Right lung (tissue), 5 donors: Measurements from ENCODE around the gene ARHGAP24. TPM values are rescaled to one million over a fixed set of nuclear protein-coding genes. Genes with fewer than 3 reads are reported as not detected.

Experiments
- DNase-seq, 2 donors: peaks; one replicate each; pipeline ENCODE4 v3.0.0-alpha.2; 2013
- polyA plus RNA-seq, 5 donors: library from polyadenylated mRNA; unstranded; fragments of 120-200 nt; gene quantifications; one replicate each; pipeline versions ENCODE4 v1.2.1 to v1.2.3, GENCODE V29; 2013; ENCODE audit warnings: inconsistent platforms in 1 of 5, low replicate concordance in 1 of 5; ENCODE audit not compliant: insufficient read length in 5 of 5, insufficient read depth in 1 of 5

ARHGAP24 gene
- polyA plus RNA-seq, 5 donors, result 19.9 to 37.9 (median 26.8) TPM

DNA sequence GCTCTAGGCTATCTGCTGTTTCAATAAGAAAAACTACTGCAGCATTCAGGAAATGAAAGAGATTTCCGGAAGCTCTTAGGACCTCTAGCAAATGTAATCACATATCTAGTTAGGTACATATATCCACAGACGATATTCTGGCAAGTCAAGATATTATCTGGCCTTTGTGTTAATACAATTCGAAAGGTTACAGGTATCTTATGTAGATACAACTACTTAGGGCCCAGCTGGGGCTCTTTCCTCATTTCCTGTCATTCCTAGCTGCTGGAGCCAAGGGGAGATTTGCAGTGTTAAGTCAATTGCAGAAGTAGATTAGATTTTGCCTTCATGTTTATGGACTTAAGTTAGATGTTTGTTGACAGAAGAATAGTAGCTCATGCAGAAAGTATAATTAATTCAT lies 299.5 kb downstream of the ARHGAP24 start:
- DNase-seq, result no peak

GRCh38 chr4:85776096-85776495 lies 301.1 kb downstream of the ARHGAP24 start:
- no peak for DNase-seq

- no peak for DNase-seq
Measured at GRCh38 chr4:85776579-85776978, 301.6 kb downstream of the ARHGAP24 start.

DNA sequence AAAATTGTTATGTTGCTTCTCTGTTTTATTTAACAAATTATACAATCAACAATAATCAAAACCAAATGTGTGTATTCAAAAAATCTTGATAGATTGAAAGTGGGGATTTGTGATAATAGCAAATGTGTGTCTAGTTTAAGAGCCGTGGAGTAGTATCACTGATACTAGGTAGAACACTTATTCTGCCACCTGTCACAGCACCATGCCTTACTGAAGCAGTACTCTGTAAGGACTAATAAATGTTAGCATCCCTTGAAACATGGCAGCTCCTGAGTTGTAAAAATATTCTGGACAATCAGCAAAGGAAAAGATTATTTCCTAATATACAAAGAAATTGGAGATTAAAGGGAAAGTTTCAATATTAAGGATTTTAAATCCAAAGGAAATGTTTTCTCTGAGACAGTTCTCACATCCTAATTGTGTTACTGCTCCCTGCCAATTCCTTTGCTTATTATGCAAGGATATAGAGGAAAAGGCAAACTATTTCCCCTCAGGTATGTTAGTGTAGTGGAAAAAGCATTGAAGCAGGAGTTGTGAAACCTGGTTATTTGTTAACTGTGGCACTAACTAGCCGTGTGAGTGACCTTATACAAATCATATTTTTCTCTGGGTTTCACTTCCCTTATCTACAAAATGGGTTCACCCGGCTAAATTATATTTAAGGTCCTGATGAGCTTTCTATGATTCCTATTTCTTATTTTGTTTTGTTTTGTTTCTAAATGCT lies 303.1 kb downstream of the ARHGAP24 start:
- DNase-seq, result no peak

GRCh38 chr4:85778632-85779131 lies 303.7 kb downstream of the ARHGAP24 start:
- no peak for DNase-seq

DNA sequence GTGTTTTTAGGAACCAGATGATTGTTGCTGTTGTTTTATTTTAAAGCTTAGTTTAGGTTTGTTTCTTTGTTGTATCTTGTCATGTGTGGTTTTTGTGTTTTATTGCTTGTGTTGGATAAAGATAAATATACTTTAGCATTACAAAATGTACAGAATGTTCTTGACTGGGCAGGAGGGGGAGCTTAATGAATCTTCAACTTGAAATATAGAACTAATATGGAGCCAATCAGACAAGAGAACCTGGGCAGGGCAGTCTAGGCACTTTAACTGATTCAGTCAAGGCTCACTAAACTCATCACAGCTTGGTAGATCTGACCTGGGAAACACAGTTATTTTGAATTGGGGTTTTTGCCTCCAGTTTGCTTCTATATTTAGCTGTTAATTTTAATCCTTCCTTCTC lies 304.2 kb downstream of the ARHGAP24 start:
- no peak for DNase-seq

DNA sequence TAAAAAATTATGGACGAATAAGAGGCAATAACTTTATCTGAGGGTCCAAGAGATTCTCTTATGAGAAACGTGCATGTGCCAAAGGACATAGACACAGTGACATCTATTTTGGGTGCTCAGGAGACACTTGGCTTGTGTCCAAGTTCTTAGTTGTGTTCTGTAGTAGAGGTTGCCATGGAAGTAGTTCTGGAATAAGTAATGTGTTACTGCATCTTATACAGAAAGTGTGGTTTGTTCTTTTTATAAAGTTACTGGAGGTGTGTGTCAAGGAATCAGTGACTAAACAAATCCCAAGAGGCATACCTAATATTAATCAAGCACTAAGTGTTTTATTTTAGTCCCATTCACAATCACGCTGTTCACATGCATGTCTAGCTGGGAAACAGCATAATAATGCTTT lies 305.7 kb downstream of the ARHGAP24 start:
- DNase-seq, result no peak

DNA sequence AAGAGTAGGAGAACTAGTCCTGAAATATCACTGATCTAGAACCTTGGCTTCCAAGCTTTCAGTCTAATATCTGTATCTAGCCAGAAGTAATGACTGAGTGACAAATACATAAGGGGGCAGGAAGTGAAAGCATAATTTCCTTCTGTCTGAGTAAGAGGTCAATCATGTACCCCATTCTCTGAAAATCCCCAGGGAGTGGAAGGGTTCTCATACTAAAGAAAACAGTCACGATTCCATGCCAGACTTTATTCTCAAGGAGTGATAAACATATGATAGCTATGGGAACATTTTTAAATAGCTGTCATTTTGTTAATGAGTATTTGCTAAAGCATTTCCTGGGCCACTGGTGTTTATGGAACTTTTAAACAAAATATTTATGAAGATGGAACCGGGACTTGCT lies 308.5 kb downstream of the ARHGAP24 start:
- no peak for DNase-seq

DNA sequence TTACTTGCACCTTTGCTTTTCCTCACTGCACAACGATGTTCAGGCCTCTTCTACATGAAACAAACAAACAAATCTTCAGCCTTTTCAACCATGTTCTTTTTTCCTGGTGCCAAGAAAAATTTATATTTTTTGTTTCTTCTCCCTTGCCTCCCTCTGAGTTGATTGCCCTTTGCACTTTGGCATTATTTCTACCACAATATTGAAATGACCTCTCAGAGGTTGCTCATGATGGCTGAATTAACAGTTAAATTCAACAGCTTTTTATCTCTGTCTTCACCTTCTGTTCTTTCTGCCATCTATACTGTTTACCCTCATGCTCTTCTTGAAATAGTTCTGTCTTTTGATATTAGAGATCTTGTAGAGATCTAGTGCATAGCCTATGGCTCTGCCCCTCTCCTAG lies 308.9 kb downstream of the ARHGAP24 start:
- DNase-seq, result no peak

DNA sequence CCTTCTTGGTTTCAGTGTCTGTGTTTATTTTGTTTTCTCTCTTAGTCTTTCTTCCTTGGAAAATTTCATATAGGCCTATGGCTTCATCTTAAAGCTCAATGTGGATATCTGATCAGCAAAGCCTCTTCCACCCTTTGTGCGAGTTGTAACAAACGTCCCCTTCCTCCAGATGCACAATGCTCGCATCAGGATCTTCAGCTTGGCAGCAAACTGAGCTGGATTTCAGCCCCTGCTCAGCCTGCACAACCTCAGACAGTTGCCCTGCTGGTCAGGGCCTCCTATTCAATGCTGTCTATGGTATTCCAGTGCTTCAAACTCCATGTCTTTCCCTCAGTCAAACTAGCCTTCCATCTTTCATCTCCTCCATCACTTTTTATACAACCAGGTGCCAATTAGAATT lies 309.4 kb downstream of the ARHGAP24 start:
- no peak for DNase-seq

DNA sequence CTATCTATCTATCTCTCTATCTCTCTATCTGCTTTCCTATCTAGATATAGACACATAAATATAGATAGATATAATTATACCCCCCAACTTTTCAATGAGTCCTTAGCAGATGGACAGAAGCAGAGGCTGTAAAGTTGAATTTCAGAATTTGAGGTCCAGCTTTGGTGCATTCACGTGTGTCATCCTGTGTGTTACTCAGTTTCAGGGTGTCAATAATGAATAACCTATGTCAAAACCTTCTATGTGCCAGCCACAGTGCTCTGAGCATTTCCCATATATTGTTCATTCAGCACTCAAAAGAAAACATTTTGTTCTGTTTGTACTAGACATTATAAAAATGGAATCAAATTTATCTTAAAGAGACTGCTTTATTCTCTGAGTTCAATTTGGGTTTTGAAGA lies 310.0 kb downstream of the ARHGAP24 start:
- no peak for DNase-seq

GRCh38 chr4:85787133-85787532 lies 312.2 kb downstream of the ARHGAP24 start:
- DNase-seq, result no peak

- no peak for DNase-seq
Measured at GRCh38 chr4:85788604-85789003, 313.7 kb downstream of the ARHGAP24 start.

DNA sequence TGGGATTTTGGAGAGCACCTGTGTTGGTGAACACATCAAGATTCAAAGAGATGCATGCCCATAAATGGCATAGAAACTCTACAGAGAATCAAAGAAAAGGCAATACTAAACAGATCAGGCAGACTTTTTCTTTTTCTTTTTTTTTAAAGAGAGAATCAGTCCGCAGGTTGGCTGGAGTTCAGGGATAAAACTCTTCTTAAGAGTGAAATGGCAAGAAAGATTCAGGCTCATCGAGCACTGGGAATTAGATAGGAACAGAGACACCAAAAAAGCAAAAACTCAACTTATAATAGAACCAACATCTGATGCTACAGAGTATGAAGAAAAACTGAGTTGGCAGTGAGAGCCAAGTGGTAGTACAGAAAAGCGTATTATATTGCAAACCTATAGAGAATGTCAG lies 314.3 kb downstream of the ARHGAP24 start:
- DNase-seq, result no peak

DNA sequence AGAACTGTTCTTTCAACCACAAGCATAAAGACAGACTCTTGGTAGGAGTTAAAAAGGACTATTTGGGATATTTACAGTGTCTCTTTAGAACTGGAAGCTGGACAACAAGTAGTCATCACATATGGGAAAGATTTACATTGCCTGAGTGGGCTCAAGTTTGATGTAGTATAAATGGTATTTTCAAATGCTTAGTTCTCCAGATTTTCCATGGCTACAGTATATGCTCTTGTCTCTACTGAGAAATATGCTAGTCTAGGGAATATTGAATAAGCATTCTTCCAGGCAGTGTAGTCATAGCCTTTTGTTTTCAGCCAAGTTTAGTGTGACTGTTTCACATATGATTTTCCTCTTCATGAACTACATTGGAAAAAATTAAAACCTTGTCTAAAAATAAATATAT lies 315.6 kb downstream of the ARHGAP24 start:
- peak in 1 of 2 donors; percentile 33 for DNase-seq

DNA sequence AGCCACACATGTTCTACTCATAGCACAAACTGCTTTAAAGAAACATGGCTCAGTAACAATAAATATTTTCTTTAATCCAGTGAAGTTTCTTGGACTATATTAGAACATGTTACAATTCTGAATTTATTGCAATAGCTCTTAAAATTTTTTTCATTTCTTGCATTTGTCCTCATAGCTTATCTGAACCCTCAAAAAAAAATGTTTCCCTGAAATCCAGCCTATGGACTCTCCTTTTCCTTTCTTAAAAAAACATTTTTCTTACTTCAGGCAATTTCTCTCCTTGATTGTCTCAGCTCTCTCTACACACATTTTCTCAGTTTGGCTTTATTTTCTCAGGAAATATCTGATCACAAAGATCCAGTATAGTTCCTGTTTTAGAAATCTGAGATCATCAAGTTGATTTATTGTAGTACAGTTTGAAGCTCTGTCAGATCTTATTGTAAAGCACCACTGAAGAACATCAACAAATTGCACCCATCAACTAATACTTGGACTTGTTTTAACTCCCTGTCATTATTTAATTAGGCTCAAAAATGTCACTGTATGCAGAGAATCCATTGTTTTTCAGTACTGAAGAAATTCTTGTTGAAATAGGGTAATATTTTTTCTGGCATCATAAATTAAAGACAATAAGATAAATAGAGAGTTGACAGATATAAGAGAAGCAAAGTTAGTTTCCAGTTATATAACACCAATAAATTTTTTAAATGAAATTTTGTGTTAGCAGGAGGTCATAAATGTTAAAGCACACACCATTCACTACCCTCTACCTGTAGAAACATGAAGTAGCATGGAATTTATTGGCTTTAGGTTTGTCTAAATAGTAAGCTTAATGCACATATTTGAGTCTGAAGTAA lies 317.7 kb downstream of the ARHGAP24 start:
- no peak for DNase-seq

- no peak for DNase-seq
Measured at GRCh38 chr4:85793233-85793585, 318.3 kb downstream of the ARHGAP24 start.

- DNase-seq, result no peak
Measured at GRCh38 chr4:85798012-85798770, 323.2 kb downstream of the ARHGAP24 start.

GRCh38 chr4:85803856-85804255 lies 328.9 kb downstream of the ARHGAP24 start:
- DNase-seq, result no peak

GRCh38 chr4:85805891-85806290 lies 330.9 kb downstream of the ARHGAP24 start:
- no peak for DNase-seq

DNA sequence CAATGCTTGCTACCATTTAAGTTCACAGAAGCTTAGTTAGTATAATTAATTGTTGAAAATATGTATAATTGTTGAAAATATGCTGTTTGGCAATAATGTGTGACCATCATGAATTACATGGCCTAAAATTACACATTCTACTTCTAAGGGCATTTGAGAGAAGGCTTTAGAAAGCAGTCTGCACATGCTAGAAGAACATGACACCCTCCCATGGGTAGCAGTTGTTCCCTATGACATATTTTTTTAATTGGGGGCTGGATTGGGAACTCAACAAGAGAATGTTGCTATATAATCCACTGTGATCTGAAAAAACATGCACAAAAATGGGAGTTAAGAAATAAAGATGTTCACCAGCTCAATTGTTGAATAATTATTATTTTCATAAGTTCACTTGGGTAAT lies 331.4 kb downstream of the ARHGAP24 start:
- no peak for DNase-seq

DNA sequence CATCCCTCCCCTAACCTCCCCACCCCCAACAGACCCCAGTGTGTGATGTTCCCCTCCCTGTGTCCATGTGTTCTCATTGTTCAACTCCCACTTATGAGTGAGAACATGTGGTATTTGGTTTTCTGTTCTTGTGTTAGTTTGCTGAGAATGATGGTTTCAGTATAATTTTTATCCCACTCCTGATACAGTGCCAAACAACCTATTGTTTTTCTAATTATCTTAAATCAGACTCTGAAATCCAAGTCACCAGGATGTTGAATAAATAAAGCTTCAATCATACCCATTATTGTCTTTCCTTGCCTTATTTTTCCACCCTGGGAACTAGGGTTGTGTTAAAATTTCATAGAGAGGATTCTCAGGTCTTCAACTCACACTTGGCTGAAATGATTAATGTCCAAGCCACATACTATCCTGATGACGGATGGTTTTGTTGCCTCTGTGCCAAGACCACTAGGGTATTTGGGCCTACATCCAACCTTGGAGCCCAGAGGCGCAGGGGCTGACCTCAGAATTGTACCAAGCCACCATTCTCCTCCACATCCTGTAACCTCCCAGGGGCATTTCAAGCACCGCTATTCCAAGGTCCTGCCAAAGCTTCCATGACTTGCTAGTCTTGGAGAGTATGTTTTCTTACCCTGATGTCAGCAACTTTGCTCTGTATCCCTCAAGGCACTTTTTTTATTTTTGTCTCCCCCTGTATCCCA lies 332.4 kb downstream of the ARHGAP24 start:
- DNase-seq, result no peak
